HepG2 (cell line): ENCODE data around the gene TRPT1. TPM values are rescaled to one million over a fixed set of nuclear protein-coding genes. Genes with fewer than 3 reads are reported as not detected.

Experiments used
- AHR ChIP-seq: IDR thresholded peaks from 2 replicates; pipeline ENCODE4 v1.6.1; 2018; ENCODE audit warnings: missing genetic modification reagents, missing compliant biosample characterization
- CREM ChIP-seq, 2 experiments: sonication (generic) in 1 of 2; formaldehyde crosslinking in 1 of 2; IDR thresholded peaks; 2 replicates each; pipeline versions ENCODE4 v1.4.0 to v1.6.1; 2016 to 2020; ENCODE audit warnings: antibody characterized with exemption in 1 of 2, mild to moderate bottlenecking in 1 of 2, missing genetic modification reagents in 1 of 2
- EED ChIP-seq: sonication (generic); formaldehyde crosslinking; IDR thresholded peaks from 2 replicates; pipeline ENCODE4 v1.5.0; 2020; ENCODE audit warnings: mild to moderate bottlenecking, missing genetic modification reagents
- GATAD1 ChIP-seq: IDR thresholded peaks from 2 replicates; pipeline ENCODE4 v1.6.1; 2016; ENCODE audit warnings: missing genetic modification reagents, missing compliant biosample characterization
- KLF6 ChIP-seq: IDR thresholded peaks from 2 replicates; pipeline ENCODE4 v1.8.0; 2016; ENCODE audit warnings: missing biosample characterization, missing genetic modification reagents
- MED1 ChIP-seq: sonication (generic); formaldehyde crosslinking; IDR thresholded peaks from 2 replicates; pipeline ENCODE4 v1.4.0; 2020; ENCODE audit warnings: missing genetic modification reagents
- RAD21 ChIP-seq: fragments of 450-650 bp; formaldehyde crosslinking; IDR thresholded peaks from 2 replicates; pipeline ENCODE4 v1.5.0; 2020; ENCODE audit warnings: mild to moderate bottlenecking
- RFXANK ChIP-seq: IDR thresholded peaks from 2 replicates; pipeline ENCODE4 v1.6.1; 2016
- SATB2 ChIP-seq: sonication (generic); formaldehyde crosslinking; IDR thresholded peaks from 2 replicates; pipeline ENCODE4 v1.5.0; 2020; ENCODE audit warnings: missing genetic modification reagents
- SYNCRIP ChIP-seq: fragments of 200-400 bp; formaldehyde crosslinking; IDR thresholded peaks from 2 replicates; pipeline ENCODE4 v1.6.1; 2018; ENCODE audit warnings: mild to moderate bottlenecking, low read depth, low read length; ENCODE audit not compliant: insufficient read depth
- ZBTB8A ChIP-seq: sonication (generic); formaldehyde crosslinking; IDR thresholded peaks from 2 replicates; pipeline ENCODE4 v1.4.0; 2020; ENCODE audit warnings: mild to moderate bottlenecking, low read depth, missing genetic modification reagents, borderline replicate concordance
- ZNF10 ChIP-seq: sonication (generic); formaldehyde crosslinking; IDR thresholded peaks from 2 replicates; pipeline ENCODE4 v1.4.0; 2020; ENCODE audit warnings: mild to moderate bottlenecking, low read depth, missing genetic modification reagents, borderline replicate concordance
- ZNF24 ChIP-seq: fragments of 450-650 bp; IDR thresholded peaks from 2 replicates; pipeline ENCODE4 v1.6.1; 2017; ENCODE audit warnings: antibody characterized with exemption, mild to moderate bottlenecking
- ZNF282 ChIP-seq: fragments of 450-650 bp; IDR thresholded peaks from 2 replicates; pipeline ENCODE4 v1.6.1; 2018; ENCODE audit not compliant: partially characterized antibody
- ZNF367 ChIP-seq: sonication (generic); formaldehyde crosslinking; IDR thresholded peaks from 2 replicates; pipeline ENCODE4 v1.4.0; 2020; ENCODE audit warnings: missing genetic modification reagents, borderline replicate concordance
- ZNF572 ChIP-seq: sonication (generic); formaldehyde crosslinking; IDR thresholded peaks from 2 replicates; pipeline ENCODE4 v1.5.1; 2020; ENCODE audit warnings: mild to moderate bottlenecking, missing genetic modification reagents
- ZNF772 ChIP-seq: sonication (generic); formaldehyde crosslinking; IDR thresholded peaks from 2 replicates; pipeline ENCODE4 v1.5.0; 2020; ENCODE audit warnings: mild to moderate bottlenecking, missing genetic modification reagents
- polyA plus RNA-seq, 8 experiments: library from polyadenylated mRNA; depleted of rRNA in 3 of 8; stranded (reverse) in 7 of 8; unstranded in 1 of 8; fragments of >200 nt; fragmentation: Illumina TruSeq in 4 of 8; extraction: Trizol in 4 of 8; gene quantifications; 2 replicates each; pipeline versions ENCODE4 v1.2.1 to v1.2.3, GENCODE V29; 2011 to 2016; ENCODE audit warnings: low read depth in 4 of 8, missing spikeins in 1 of 8, mixed read lengths in 1 of 8; ENCODE audit not compliant: insufficient read depth in 1 of 8
- total RNA-seq, 5 experiments: library from RNA; depleted of rRNA; stranded (reverse); fragments of >200 nt; fragmentation: Illumina TruSeq; extraction: Trizol; gene quantifications; 2 replicates each; pipeline ENCODE4 v1.2.3, GENCODE V29; 2016; ENCODE audit warnings: low read depth in 1 of 5
- TF ChIP-seq, protein P1 (sequence below): IDR thresholded peaks from 2 replicates; pipeline ENCODE4 v1.6.1; 2016; ENCODE audit warnings: low read depth, borderline replicate concordance
- TF ChIP-seq, protein P2 (sequence below): sonication (generic); formaldehyde crosslinking; IDR thresholded peaks from 2 replicates; pipeline ENCODE4 v1.9.0; 2021; ENCODE audit warnings: missing genetic modification reagents, mild to moderate bottlenecking, borderline replicate concordance
- TF ChIP-seq, protein P3 (sequence below): sonication (generic); formaldehyde crosslinking; conservative IDR thresholded peaks from 2 replicates; pipeline ENCODE4 v1.4.0; 2020; ENCODE audit warnings: missing genetic modification reagents
- TF ChIP-seq, protein P4 (sequence below): IDR thresholded peaks from 2 replicates; pipeline ENCODE4 v1.6.1; 2016; ENCODE audit warnings: mild to moderate bottlenecking
- TF ChIP-seq, protein P5 (sequence below): sonication (generic); formaldehyde crosslinking; conservative IDR thresholded peaks from 2 replicates; pipeline ENCODE4 v1.8.0; 2022; ENCODE audit warnings: missing genetic modification reagents
- TF ChIP-seq, protein P6 (sequence below): sonication (generic); formaldehyde crosslinking; IDR thresholded peaks from 2 replicates; pipeline ENCODE4 v1.4.0; 2020; ENCODE audit warnings: missing genetic modification reagents, low read depth, mild to moderate bottlenecking, borderline replicate concordance

Gene TRPT1
- total and polyA plus RNA-seq, 2 of the 13 experiments (the other 11 are each of a cell fraction or from before 2014, with no cell fraction given) = 24.8 to 40.7 TPM

DNA sequence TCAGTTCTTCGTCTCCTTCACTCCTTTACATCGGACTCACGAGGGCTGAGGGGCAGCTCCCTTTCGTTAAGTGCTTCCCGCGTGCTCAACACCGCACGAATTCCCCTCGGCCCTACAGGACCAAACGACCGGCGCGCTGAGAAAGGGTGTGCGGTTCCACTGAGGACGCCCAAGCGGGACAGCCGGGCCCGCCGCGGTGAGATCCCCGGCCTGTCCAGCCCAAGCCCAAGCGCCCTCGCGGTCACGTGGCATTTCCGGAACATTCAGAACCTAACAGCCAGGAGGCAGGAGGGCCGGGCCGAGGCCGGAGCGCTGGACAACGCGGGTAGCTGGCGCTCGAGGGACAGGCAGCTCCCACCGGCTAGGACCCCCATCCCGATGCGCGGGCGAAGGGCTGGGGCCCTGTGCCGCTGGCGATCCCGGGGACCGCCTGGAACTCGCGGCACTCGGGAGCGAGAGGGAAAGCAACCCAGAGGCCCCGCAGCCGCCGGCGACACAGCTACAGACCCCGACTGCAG lies 40.8 kb downstream of the TRPT1 start (continued):
- TF ChIP-seq, protein P1, sequence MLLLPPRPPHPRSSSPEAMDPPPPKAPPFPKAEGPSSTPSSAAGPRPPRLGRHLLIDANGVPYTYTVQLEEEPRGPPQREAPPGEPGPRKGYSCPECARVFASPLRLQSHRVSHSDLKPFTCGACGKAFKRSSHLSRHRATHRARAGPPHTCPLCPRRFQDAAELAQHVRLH (CRISPR knock-in tag) = peak; percentile 90
- no peak for TF ChIP-seq ZNF282
- TF ChIP-seq, protein P2, sequence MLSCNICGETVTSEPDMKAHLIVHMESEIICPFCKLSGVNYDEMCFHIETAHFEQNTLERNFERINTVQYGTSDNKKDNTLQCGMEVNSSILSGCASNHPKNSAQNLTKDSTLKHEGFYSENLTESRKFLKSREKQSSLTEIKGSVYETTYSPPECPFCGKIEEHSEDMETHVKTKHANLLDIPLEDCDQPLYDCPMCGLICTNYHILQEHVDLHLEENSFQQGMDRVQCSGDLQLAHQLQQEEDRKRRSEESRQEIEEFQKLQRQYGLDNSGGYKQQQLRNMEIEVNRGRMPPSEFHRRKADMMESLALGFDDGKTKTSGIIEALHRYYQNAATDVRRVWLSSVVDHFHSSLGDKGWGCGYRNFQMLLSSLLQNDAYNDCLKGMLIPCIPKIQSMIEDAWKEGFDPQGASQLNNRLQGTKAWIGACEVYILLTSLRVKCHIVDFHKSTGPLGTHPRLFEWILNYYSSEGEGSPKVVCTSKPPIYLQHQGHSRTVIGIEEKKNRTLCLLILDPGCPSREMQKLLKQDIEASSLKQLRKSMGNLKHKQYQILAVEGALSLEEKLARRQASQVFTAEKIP = no peak
- TF ChIP-seq ZBTB8A = peak; percentile 81; the same call in 1 of the 2 replicates
- TF ChIP-seq ZNF367 (CRISPR knock-in tag) = no peak
- TF ChIP-seq ZNF24 = peak; percentile 49; the same call in 1 of the 2 replicates
- TF ChIP-seq ZNF772 = peak; percentile 93
- TF ChIP-seq EED (CRISPR knock-in tag) = peak; percentile 99
- TF ChIP-seq KLF6 = peak; percentile 98
- TF ChIP-seq, protein P3, sequence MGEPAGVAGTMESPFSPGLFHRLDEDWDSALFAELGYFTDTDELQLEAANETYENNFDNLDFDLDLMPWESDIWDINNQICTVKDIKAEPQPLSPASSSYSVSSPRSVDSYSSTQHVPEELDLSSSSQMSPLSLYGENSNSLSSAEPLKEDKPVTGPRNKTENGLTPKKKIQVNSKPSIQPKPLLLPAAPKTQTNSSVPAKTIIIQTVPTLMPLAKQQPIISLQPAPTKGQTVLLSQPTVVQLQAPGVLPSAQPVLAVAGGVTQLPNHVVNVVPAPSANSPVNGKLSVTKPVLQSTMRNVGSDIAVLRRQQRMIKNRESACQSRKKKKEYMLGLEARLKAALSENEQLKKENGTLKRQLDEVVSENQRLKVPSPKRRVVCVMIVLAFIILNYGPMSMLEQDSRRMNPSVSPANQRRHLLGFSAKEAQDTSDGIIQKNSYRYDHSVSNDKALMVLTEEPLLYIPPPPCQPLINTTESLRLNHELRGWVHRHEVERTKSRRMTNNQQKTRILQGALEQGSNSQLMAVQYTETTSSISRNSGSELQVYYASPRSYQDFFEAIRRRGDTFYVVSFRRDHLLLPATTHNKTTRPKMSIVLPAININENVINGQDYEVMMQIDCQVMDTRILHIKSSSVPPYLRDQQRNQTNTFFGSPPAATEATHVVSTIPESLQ = no peak
- no peak for TF ChIP-seq SYNCRIP
- TF ChIP-seq, protein P4, sequence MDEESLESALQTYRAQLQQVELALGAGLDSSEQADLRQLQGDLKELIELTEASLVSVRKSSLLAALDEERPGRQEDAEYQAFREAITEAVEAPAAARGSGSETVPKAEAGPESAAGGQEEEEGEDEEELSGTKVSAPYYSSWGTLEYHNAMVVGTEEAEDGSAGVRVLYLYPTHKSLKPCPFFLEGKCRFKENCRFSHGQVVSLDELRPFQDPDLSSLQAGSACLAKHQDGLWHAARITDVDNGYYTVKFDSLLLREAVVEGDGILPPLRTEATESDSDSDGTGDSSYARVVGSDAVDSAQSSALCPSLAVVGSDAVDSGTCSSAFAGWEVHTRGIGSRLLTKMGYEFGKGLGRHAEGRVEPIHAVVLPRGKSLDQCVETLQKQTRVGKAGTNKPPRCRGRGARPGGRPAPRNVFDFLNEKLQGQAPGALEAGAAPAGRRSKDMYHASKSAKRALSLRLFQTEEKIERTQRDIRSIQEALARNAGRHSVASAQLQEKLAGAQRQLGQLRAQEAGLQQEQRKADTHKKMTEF (CRISPR knock-in tag) = peak; percentile 79; the same call in 1 of the 2 replicates
- TF ChIP-seq CREM (IDR thresholded peaks at IDR 0.05) = no peak
- no peak for TF ChIP-seq CREM (CRISPR knock-in tag; IDR thresholded peaks at IDR 0.05)
- TF ChIP-seq SATB2 (CRISPR knock-in tag) = peak; percentile 86; the same call in 1 of the 2 replicates
- no peak; the same call in 1 of the 2 replicates for TF ChIP-seq ZNF10 (CRISPR knock-in tag)
- TF ChIP-seq, protein P5, sequence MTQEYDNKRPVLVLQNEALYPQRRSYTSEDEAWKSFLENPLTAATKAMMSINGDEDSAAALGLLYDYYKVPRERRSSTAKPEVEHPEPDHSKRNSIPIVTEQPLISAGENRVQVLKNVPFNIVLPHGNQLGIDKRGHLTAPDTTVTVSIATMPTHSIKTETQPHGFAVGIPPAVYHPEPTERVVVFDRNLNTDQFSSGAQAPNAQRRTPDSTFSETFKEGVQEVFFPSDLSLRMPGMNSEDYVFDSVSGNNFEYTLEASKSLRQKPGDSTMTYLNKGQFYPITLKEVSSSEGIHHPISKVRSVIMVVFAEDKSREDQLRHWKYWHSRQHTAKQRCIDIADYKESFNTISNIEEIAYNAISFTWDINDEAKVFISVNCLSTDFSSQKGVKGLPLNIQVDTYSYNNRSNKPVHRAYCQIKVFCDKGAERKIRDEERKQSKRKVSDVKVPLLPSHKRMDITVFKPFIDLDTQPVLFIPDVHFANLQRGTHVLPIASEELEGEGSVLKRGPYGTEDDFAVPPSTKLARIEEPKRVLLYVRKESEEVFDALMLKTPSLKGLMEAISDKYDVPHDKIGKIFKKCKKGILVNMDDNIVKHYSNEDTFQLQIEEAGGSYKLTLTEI = no peak; the same call in 1 of the 2 replicates
- TF ChIP-seq GATAD1 (CRISPR knock-in tag) = peak; percentile 61; the same call in 1 of the 2 replicates
- peak; percentile 81 for TF ChIP-seq RAD21 (CRISPR knock-in tag)
- TF ChIP-seq, protein P6, sequence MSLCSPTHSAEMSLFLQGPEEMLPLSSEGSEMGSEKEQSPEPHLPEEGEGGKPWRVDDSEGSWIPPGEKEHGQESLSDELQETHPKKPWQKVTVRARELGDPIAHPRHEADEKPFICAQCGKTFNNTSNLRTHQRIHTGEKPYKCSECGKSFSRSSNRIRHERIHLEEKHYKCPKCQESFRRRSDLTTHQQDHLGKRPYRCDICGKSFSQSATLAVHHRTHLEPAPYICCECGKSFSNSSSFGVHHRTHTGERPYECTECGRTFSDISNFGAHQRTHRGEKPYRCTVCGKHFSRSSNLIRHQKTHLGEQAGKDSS = peak; percentile 94; the same call in 1 of the 2 replicates
- TF ChIP-seq ZNF572 (CRISPR knock-in tag) = no peak
- no peak for TF ChIP-seq RFXANK (CRISPR knock-in tag)
- TF ChIP-seq AHR (CRISPR knock-in tag) = no peak; the same call in 1 of the 2 replicates
- peak; percentile 78 for TF ChIP-seq MED1 (CRISPR knock-in tag)
